GM10266 (cell line): ENCODE measurements around the gene TMEM170A.
A peak's percentile ranks its signal among the peaks of the same experiment; 100 is the strongest.

Source experiments
- DNase-seq: peaks from one replicate; pipeline ENCODE4 v3.0.0; 2012; ENCODE audit errors: extremely low spot score
- TF ChIP-seq, protein P1 (sequence below): IDR thresholded peaks from 2 replicates; pipeline ENCODE4 v1.5.1; 2012; ENCODE audit warnings: mild to moderate bottlenecking, low read depth; ENCODE audit not compliant: control insufficient read depth, insufficient read depth; ENCODE audit errors: missing control alignments

The TMEM170A gene

DNA sequence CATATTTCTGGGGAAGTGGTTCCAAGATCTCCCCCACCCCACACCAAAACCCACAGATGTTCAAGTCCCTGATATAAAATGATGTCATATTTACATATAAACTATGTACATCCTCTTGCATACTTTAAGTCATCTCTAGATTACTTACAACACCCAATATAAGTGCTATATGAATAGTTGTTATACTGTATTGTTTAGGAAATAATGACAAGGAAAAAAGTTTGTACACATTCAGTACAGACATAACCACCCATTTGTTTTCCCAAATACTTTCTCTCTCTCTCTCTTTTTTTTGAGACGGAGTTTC is 42.7 kb downstream of the TMEM170A start:
- no peak for DNase-seq
- TF ChIP-seq, protein P1, sequence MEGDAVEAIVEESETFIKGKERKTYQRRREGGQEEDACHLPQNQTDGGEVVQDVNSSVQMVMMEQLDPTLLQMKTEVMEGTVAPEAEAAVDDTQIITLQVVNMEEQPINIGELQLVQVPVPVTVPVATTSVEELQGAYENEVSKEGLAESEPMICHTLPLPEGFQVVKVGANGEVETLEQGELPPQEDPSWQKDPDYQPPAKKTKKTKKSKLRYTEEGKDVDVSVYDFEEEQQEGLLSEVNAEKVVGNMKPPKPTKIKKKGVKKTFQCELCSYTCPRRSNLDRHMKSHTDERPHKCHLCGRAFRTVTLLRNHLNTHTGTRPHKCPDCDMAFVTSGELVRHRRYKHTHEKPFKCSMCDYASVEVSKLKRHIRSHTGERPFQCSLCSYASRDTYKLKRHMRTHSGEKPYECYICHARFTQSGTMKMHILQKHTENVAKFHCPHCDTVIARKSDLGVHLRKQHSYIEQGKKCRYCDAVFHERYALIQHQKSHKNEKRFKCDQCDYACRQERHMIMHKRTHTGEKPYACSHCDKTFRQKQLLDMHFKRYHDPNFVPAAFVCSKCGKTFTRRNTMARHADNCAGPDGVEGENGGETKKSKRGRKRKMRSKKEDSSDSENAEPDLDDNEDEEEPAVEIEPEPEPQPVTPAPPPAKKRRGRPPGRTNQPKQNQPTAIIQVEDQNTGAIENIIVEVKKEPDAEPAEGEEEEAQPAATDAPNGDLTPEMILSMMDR, result no peak

DNA sequence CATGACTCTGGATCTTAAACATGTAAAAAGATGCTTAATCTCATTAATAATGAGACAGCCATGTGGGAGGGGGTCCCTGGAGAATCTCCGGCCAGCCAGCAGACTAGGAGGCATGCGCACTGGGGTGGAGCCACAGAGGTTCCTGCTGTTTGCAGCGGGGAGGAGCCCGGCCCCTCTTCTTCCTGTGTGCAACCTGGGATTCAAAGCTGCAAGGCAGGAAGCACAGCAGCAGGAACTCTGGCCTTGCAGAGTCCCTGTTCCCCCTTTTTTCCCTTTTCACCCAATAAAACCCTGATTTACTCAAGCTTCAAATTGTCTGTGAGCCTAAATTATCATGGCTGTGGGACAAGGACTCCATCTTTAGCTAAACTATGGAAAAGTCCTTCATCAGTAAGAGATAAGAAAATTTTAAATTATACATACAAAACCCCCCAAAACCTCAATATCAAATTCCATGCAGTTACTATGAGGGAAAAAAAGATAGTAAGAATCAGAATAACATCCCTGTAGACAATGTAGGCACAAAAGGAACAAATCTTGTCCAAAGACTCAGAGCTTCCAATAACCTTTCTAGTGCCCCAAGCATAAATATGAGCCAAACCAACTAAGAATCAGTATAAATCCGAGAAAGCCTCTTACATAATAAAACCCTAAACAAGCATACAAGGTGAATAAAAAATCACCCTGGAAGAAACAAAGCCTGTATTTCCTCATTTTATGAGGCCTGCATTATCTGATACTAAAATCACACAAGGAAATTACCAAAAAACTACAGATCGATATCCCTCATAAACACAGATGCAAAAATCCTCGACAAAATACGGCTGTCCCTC is 43.3 kb downstream of the TMEM170A start:
- no peak for DNase-seq
- TF ChIP-seq, protein P1, result no peak

DNA sequence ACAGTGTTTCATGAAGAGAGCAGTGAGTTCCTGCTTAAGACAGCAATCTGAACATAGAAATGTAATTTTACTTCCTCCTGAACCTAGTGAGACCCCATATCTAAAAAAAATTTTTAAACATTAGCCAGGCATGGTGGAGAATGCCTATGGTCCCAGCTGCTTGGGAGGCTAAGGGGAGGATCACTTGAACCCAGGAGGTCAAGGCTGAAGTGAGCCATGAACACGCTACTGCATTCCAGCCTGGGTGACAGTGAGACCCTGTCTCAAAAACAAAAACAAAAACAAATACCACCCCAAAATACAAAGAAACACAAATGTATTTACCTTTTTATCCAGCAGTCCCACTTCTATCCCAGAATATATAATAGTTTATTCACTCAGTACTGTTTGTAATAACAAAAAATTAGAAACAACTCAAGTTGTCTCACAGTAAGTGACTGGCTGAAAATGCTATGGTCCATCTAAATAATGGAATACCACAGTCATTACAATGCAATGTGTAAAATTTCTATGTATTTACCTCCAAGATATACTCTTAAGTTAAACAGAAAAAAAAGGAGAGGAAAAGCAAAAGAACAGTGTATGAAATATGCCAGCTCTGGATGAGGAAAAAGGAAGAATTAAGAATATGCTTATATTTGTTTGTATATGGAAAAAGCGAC is 47.5 kb downstream of the TMEM170A start:
- no peak for DNase-seq

DNA sequence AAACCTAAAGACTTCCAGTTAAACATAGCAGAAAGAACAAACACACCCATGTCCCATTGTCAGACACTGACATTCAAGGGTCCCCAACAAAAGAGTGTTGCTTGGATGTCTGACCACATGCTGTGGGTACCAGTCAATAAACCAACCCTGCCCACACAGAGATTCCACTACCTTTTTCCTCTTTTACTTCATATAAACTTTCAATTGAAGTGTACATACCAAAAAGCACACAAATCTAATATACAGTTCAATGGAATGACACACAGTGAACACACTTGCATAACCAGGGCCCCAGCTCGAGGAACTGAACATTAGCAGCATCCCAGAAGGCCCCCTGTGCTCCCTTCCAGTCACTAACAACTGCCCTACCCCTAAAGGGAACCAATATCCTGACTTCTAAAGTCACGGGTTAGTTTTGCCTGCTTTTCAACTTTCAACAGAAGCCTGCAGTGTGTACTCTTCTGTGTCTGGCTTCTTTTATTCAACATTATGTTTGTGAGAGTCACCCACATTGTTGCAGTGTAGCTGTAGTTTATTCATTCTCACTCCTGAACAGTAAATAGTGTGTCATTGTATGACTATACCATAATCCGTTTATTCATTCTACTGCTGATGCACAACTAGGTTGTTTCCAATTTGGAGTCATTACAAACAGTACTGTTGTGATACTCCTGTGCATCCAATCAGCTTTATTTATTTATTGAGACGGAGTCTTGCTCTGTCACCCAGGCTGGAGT is 49.2 kb downstream of the TMEM170A start:
- DNase-seq, result no peak
- TF ChIP-seq, protein P1, result no peak

More for the DNA sequence above, 47.5 kb downstream of the TMEM170A start:
- TF ChIP-seq, protein P1, result no peak

DNA sequence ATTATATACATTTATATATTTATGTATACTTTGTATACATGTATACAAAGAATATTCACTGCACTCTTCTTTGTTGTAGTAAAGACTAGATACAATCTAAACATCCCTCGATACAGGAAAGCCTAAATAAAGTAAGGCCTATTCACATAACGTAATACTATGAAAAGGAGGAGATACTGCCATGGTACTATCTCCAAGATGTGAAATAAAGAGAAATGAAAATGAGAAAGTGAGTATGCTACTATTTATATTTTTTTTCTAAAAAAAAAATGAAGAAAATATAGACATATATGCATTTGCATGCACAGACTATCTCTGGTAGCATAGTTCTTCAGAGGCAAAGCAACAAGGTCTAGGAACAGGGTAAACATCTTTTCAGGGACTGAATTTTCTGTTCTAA is 50.5 kb downstream of the TMEM170A start:
- no peak for DNase-seq
- TF ChIP-seq, protein P1, result no peak

DNA sequence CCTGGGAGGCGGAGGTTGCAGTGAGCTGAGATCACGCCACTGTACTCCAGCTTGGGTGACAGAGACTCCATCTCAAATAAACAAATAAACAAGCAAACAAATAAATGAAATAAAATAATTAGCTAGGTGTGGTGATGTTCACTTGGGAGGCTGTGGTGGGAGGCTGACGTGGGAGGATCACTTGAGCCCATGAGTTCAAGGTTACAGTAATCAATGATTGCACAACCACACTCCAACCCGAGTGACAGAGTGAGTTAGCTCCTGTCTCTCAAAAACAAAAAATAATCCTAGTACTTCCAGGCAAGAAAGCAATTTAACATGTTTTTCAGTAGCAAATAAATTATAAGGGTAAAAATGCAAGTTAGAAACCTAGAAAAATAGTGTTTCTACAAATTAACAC is 57.5 kb downstream of the TMEM170A start:
- DNase-seq, result no peak
- TF ChIP-seq, protein P1, result no peak

DNA sequence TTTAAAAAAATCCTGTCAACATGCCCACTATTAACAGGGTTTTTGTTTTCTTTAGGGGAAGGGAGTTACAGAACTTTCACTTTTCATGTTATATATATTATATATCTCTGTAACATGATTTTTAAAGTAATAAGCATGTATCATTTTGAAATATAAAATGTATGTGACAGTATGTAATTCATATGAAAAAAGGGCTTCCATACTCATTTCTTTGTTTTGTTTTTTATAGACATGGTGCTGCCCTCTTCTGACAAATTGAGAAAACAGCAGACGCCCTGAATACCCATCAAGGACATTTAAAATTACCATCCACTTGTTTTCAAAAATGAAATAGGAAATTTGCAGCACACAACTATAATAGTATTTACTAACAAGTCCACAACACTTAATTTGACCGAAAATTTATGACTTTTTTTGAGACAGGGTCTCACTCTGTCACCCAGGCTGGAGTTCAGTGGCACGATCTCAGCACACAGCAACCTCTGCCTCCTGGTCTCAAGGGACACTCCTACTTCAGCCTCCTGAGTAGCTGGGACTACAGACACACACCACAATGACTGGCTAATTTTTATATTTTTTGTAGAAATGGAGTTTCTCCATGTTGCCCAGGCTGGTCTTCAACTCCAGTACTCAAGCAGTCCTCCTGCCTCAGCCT is 61.5 kb downstream of the TMEM170A start:
- peak; percentile 38 for DNase-seq
- TF ChIP-seq, protein P1, result peak; percentile 58
